Stimulated activated CD4-positive, alpha-beta T cell treated with anti-CD3 and anti-CD28 coated beads, Interleukin-12 subunit alpha, Interleukin-12 subunit beta, amount 100 ng/mL, for 4 hours (primary cell): ENCODE results near the gene OR4B1.
"Not testable (repeated sequence)": the region's sequence is repeated elsewhere in the genome, so short reads cannot be mapped to it uniquely, and the experiment has no call there.

Experiments
- DNase-seq: peaks from one replicate; pipeline ENCODE4 v3.0.0-alpha.2; 2020

Gene OR4B1, protein sequence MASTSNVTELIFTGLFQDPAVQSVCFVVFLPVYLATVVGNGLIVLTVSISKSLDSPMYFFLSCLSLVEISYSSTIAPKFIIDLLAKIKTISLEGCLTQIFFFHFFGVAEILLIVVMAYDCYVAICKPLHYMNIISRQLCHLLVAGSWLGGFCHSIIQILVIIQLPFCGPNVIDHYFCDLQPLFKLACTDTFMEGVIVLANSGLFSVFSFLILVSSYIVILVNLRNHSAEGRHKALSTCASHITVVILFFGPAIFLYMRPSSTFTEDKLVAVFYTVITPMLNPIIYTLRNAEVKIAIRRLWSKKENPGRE

DNA sequence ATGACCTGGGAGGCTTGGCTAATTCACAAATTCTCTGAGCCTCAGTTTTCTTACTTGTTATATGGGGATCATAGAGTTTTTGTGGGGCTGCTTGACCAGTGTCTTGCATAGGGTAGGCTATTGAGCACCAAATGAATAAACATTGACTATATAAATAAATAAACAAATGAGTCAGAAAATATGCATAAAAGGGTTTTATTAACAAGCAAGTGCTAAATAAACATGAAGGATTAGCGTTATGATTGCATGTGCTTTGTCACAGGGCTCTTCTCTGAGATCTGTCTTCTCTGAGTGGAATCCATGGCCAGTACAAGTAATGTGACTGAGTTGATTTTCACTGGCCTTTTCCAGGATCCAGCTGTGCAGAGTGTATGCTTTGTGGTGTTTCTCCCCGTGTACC, at the start of gene OR4B1:
OR4B1 (plus strand) TSS at position 301 of the 400 bp plus-strand sequence; CDS start at position 301, 0 bp downstream.
- DNase-seq = no peak

DNA sequence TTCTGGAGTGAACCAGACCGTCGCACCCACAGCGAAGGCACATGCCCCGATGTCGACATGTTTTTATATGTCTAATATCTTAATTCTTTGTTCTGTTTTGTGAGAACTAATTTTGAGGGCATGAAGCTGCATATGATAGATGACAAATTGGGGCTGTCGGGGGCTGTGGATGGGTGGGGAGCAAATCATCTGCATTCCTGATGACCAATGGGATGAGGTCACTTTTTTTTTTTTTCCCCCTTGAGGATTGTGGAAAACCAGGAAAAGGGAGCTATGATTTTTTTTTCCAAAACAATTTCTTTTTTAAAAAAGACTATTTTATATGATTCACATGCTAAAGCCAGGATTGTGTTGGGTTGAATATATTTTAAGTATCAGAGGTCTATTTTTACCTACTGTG, 49.2 kb upstream of the OR4B1 start:
- no peak for DNase-seq

DNA sequence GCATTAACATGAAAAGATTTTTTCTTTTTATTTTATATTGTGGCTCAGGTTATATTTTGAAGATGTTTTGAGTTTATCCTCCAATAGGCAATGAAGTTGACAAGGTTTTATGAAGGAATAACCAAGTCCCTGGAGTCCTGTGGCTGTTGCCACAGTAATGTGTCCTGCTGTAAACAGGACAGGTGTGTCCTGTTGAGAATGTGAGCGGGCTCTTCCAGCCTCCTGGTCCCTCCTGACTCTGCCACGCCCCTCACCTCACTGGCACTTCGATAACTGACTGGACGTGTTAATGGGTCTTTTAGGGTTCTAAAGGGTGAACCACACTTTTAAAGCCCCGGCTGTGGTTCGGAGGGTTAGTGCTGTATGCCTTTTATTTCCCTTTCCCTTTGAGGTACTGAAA, 47.8 kb upstream of the OR4B1 start:
- no peak for DNase-seq

DNA sequence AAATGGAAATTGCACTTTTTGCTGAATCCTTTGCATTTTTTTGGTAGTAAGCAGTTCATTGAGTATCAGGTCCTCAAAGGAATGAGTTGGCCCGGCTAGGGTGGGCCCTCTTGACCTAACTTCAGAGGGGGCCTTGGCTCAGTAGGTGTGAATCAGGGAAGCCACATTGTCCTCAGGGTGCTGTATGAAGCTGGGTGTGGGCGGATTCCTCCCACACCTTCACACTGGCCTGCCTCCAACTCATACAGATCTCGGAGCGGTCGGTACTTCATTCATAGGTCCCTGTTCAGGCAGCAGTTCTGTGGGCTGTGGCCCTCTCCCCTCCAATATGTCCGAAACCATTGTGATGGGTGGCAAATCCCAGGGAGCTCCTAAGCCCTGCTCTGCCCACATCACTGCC, 47.4 kb upstream of the OR4B1 start:
- no peak for DNase-seq

DNA sequence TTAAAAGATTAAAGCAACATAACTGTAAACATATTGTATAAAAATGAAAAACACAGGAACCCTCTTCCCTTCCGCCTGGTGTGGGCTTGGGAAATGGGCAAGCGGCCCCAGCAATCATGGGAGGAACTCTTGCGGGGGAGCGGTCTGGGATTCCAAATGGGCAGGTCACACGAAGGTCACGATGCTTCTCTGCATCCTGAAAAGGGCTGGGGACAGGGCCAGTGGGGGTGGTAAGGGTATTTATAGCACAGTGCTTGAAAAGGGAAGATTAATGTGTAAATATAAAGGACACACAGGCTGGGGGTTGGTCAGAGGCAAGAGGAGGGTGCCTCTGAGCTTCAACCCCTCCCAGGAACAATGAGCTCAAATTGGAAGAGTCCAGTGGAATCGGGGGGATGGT, 46.9 kb upstream of the OR4B1 start:
- no peak for DNase-seq

DNA sequence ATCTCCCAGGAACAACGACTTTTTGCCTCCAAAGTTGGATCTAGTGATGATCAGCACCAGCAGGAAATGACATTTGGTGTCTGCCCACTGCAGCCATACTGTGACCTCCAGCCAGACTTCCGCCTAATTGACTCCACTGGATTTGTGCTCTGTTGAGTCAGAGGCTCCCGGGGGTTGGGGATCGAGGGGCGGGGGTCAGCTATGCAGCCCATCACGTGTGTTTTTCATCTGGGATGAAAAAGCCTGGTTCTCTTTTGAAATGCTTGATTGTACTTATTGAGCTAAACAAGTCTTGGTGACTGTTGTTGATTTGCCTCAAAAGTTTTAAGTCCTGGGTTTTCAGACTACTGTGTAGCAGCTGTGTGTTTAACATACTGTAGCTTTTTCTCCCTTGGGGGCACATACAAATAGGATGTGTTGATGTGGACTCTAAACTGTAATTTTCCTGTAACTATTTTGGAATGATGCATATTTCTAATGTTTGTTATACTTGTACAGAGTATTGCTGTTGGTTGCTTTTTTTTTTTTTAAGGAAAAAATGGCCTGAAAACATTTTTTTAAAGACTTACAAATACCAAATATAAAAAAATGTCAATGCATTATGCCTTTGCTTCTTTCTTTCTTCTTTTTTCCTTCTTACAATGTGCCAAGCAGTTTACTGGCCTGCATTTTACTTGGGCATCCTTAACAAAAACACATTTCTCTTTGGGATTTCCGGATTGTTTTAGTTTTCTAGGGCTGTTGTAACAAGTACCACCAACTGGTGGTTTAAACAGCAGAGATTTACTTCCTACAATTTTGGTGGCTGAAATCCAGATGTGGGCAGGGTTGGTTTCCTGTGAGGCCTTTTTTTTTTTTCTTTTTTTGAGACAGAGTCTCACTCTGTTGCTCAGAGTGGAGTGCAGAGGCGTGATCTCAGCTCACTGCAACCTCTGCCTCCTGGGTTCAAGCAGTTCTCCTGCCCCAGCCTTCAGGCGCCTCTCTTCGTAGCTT, 46.1 kb upstream of the OR4B1 start:
- DNase-seq = no peak

DNA sequence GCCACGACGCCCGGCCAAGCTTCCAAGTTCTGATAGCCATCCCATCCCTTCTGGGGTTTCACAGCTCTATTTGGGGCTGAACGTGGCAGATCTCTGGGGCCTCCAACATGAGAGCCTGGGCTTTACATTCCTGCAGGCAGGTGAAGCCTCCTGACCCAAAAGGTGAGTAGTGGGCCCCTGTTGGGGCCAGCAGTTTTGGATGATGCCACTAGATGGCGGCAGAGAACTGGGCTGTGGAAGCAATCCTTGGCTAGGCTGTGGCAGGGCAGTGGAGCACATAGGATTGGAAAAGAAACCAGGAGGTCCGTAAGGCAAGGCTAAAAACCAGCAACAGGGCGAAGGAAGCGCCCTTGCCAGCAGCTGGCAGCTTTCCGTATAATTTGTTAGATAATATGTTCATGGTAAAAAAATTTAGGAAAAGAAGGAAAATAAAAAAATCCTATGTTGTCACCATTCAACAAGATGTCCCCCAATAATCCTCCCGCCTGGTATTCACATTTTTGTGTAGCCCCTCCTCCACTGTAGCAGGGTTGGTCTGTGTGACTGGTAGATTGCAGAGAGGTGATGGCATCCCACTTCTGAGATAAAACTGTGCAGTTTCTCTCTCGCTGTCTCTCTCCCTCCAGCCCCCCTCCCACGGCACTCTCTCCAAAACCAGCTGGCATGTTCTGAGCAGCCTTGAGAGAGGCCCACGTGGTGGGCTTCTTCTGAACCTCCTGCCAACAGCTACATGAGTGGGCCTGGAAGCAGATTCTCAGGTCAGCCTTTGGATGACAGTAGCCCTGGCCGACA, 43.6 kb upstream of the OR4B1 start:
- DNase-seq = peak; percentile 62

DNA sequence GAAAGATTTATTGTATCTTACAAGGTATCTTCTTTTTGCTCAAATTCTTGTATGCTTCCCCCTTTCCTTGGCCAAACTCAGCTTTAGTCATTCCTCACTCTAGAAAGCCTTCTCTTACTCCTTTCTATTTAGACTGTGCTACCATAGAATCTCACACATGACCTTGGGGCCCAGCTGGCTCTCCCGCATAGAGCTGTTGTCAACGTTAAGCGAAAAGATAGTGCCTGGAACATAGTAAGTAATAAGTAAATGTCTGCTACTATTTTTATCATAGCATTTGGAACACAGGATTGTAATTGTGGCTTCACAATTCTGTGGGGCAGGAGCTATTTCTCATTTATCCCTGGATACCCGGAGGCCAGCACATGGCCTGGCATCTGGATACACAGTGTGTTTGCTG, 38.9 kb upstream of the OR4B1 start:
- no peak for DNase-seq

DNA sequence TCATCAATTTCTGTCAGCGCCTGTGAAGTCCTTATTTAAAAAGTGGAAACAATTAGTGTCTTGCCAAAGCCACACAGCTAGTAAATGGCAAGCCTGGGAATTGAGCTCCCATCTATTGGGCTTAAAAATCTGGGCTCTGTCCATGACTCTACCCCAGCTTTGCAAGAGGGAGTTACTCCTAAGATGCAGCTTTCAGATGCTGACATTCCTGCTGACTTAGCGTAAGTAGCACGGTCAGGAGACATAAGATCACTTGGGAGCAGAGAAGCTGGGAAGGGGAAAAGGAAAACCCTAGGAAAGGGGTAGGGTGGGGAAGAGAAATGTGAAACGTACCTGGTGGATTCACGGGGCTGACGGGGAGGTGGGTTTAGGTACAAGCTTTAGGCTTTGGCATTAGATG, 36.0 kb upstream of the OR4B1 start:
- no peak for DNase-seq

DNA sequence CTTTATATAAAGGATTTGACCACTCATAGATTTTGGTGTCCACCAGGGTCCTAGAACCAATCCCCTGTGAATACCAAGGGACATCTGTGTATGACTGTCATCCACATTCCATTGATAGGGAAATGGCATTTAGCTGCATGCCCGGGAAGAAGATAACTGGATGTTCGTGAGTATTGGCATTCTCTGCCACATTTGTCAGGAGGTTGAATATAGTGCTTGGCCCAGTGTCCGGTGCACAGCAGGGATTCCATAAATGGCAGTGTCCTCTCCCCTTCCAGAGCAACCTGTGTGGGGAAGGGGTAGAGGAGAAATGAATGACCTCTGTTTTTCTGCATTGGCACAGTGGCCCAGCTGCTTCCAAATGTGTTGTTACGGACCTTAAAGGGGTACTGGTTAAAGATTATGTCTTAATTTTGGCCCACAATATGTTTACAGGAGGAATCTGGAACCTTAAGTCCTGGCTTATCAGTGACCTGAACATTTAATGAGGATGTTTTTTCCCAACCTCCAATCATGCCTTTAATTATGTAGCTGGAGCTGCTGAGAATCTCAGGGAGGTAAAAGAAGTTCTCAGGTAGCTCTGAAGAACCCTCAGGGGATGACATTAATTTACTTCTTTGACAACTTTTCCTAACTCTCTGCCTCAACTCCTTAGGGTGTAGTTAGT, 33.6 kb upstream of the OR4B1 start:
- DNase-seq = no peak

DNA sequence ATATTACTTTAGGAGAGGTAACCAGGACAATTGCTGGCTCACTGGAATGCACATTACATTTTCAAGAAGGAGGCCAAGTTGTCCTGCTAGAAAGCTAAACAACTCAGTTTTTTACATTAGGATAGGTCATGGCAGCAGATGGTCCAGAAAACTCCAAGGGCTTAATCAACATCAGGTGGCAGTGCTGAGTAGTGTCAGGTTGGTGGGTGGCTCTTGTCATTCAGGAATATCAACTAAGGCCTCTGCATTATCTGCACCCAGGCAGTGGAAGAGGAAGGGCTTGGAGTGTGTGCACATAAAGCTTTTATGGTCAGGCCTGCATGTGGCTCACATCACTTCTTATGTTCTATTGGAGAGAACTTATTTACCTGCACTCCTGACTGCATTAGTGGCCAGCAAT, 32.2 kb upstream of the OR4B1 start:
- no peak for DNase-seq

DNA sequence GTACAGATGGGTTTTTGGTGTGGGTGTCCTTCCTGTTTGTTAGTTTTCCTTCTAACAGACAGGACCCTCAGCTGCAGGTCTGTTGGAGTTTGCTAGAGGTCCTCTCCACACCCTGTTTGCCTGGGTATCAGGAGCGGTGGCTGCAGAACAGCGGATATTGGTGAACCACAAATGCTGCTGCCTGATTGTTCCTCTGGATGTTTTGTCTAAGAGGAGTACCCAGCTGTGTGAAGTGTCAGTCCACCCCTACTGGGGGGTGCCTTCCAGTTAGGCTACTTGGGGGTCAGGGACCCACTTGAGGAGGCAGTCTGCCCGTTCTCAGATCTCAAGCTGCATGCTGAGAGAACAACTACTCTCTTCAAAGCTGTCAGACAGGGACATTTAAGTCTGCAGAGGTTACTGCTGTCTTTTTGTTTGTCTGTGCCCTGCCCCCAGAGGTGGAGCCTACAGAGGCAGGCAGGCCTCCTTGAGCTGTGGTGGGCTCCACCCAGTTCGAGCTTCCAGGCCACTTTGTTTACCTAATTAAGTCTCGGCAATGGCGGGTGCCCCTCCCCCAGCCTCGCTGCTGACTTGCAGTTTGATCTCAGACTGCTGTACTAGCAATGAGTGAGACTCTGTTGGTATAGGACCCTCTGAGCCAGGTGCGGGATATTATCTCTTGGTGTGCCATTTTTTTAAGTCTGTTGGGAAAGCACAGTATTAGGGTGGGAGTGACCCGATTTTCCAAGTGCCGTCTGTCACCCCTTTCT, 25.5 kb upstream of the OR4B1 start:
- DNase-seq = not testable (repeated sequence)

DNA sequence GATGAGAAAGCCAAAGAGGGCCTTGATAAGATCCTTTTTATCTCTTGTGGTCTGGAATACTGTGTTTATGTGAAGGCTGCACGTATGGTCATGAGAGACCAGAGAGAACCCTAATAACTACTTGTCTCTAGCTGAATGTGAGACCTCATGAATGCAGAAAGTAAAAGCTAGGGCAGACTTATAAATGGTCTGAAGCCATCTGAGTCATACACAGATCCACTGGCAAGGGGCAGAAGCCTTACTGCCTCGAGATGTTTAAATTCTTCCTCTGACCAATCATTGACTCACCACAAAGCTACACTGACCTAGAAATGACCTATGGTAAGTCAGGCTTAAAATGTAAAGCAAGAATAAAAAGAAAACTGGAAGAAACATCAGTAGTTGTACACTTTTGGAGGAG, 22.7 kb upstream of the OR4B1 start:
- no peak for DNase-seq

DNA sequence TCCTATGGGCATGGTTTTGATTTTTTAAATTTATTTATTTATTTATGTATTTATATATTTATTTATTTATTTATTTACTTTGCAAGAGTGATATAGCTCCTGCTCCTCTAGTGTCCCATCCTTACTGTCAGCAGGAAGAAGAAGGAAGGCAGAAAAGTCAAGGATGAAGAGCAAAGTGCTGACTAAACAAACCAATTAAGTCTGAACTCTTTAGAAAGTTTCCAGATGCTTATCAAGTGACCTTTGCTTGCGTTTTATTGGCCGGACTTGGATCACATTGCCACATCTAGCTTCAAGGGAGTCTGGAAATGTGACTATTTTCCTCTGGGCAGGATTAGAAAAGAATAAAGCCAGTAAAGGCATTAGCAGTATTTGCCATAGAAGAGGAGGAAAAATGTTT, 8.7 kb upstream of the OR4B1 start:
- DNase-seq = no peak

DNA sequence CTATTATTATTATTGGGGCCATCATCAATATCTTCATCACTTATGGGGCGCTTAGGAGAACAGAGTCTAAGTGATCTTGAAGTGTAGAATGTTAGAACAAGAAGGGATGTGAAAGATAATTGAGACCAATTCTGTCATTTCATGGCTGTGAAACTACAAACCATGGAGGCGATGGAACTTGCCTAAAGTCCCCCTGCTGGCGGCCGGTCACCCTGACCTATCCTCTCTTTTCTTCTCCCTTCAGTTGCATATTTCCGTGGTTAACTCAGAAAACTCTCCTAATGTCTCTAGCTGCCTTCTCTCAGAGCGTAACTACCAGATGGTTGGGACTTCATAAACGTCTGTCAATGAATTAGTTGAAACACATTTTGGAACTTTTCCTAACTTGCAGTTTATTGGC, 6.6 kb upstream of the OR4B1 start:
- no peak for DNase-seq

DNA sequence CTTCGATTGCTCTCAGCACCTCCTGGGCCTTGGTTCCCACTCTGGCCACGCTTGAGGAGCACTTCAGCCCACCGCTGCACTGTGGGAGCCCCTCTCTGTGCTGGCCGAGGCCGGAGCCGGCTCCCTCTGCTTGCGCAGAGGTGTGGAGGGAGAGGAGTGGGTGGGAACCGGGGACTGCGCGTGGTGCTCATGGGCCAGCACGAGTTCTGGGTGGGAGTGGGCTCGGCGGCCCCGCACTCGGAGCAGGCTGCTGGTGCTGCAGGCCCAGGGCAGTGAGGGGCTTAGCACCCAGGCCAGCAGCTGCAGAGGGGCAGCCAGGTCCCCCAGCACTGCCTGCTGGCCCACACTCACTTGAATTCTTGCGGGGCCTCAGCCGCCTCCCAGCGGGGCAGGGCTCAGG, 12.2 kb downstream of the OR4B1 start:
- DNase-seq = no peak

DNA sequence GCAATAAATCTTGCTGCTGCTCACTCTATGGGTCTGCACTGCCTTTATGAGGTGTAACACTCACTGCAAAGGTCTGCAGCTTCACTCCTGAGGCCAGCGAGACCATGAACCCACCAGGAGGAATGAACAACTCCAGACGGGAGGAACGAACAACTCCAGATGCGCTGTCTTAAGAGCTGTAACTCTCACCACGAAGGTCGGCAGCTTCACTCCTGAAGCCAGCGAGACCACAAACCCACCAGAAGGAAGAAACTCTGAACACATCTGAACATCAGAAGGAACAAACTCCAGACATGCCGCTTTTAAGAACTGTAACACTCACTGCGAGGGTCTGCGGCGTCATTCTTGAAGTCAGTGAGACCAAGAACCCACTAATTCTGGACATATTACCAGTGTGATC, 13.4 kb downstream of the OR4B1 start:
- not testable (repeated sequence) for DNase-seq

DNA sequence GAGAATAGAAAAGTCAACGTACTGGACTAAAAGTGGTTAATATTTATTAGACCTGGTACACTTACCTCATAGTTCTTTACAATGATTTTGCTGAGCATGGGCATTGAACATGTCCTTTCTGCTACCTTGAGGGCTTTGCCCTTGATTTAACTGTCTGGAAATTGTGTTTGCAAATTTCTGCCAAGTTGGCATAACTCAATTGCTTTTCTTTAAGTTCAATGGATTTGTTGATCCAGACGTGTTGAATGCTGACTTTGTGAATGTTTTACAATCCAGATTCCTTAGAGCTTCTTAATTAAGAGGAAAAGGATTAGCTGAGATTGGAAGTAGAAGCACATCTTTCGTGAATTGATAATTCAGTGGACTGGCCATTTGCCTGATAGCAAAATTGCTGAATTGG, 21.1 kb downstream of the OR4B1 start:
- no peak for DNase-seq

DNA sequence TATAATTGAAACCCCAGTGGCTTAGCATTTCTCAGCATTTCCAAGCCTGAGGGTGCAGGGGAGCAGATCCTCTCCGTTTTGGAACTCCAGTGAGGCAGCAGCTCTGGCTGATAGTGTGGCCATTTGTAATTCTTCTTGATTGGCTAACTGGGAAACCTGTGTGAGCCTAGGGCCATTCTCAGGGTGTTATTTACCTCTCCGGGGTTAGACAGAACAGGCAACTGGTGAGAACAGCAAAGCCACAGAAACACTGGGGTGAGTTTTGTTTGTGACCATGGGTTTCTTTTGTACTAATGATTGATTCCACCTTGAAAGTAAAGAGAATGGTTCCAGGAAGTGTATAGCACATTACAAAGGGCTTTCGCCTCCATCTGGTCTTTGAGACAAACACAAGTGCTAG, 25.9 kb downstream of the OR4B1 start:
- no peak for DNase-seq

DNA sequence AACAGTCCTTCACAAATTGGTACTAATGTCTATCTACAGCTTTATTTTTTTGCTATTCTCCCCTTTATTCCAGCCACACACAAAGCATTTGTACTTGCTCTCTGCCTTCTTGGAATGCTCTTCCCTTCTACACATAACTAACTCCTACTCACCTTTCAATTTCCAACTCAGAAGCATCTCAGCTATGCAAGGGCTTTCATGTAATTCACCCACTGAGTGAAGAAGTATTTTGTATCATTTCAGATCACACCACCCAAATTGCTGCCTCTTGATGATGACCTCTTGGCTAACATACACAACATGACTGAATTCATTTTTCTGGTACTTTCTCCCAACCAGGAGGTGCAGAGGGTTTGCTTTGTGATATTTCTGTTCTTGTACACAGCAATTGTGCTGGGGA, 28.2 kb downstream of the OR4B1 start, which contains the start of gene OR4X2:
OR4X2 (plus strand) TSS at position 301 of the 400 bp plus-strand sequence; CDS start at position 301, 0 bp downstream.
- no peak for DNase-seq

DNA sequence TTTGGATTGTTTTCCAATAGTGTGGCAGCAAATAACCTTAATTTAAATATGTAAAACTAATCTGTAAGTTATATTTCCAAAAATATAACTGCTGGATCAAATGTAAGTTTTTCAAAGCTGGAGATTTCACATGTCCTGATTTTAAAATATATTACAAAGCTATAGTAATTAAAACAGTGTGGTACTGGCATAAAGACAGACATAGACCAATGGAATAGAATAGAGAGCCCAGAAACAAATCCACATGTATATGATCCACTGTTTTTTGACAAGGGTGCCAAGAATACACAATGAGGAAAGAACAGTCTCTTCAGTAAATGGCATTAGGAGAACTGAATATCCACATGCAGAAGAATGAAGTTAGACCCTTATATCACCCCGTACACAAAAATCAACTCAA, 32.3 kb downstream of the OR4B1 start:
- DNase-seq = no peak

DNA sequence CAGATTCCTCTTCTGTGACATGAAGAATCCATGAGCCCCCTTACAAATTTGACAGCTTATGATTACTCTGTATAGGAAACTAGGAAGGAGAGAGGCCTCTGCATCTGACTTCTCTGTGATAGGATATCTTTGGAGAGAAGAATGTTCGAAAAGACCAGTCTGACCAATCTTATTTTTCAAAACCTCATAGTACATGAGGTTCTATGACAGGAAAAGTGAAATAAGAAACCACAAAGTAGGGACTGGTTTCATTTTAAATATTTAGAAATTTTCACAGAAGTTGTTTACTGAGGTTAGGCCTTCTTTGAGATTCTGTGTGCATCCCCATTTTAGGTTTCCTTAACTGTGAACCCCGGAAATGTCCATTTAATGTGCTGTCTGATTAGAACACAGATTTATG, 45.0 kb downstream of the OR4B1 start:
- no peak for DNase-seq
